ENCODE data around the gene ABCC4. TPM values are rescaled to one million over a fixed set of nuclear protein-coding genes. Genes with fewer than 3 reads are reported as not detected.

The ABCC4 gene
- total RNA-seq, 1 donor from 2014 or later = 11.7 TPM

GRCh38 chr13:95247171-95247570 is 54.1 kb downstream of the ABCC4 start:
- H3K9me3 Mint-ChIP-seq = no peaks in the 10 kb centered on the region
- peaks cover 12% of the 10 kb centered on the region for H3K4me1 Mint-ChIP-seq
- H3K4me3 Mint-ChIP-seq = no peak overlapping the region
- ChIA-PET CTCF (no interaction called here), POLR2A (no interaction called here)
- peaks cover 15% of the 10 kb centered on the region for H3K36me3 Mint-ChIP-seq (ENCODE audit: low read depth)
- no peak for TF ChIP-seq CTCF (IDR thresholded peaks at IDR 0.05)
- H3K27me3 Mint-ChIP-seq = no peaks in the 10 kb centered on the region
- DNase-seq = no peak
- ATAC-seq (ENCODE audit: low read depth) = no peak
- intact Hi-C loops (cut with micrococcal nuclease) = no loop called here
- no peak overlapping the region for H3K27ac Mint-ChIP-seq

- ChIA-PET CTCF (no interaction called here), POLR2A (no interaction called here)
- Mint-ChIP-seq H3K27ac (no peak overlapping the region), H3K36me3 (ENCODE audit: low read depth) (peaks cover 16% of the 10 kb centered on the region), H3K27me3 (no peaks in the 10 kb centered on the region), H3K9me3 (no peaks in the 10 kb centered on the region), H3K4me1 (peaks cover 7% of the 10 kb centered on the region), H3K4me3 (no peak overlapping the region)
- no peak for DNase-seq
- intact Hi-C loops (cut with micrococcal nuclease) = no loop called here
- no peak for ATAC-seq (ENCODE audit: low read depth)
- TF ChIP-seq CTCF (IDR thresholded peaks at IDR 0.05) = no peak
These were observed 54.8 kb downstream of the ABCC4 start for GRCh38 chr13:95246292-95247082.

GRCh38 chr13:95245071-95245470 is 56.2 kb downstream of the ABCC4 start:
- Mint-ChIP-seq H3K4me3 (no peak overlapping the region), H3K27ac (no peak overlapping the region), H3K36me3 (ENCODE audit: low read depth) (peaks cover 16% of the 10 kb centered on the region), H3K4me1 (peaks cover 3% of the 10 kb centered on the region), H3K9me3 (no peaks in the 10 kb centered on the region), H3K27me3 (no peaks in the 10 kb centered on the region)
- ChIA-PET CTCF (no interaction called here), POLR2A (no interaction called here)
- DNase-seq (no peak), ATAC-seq (ENCODE audit: low read depth) (no peak)
- TF ChIP-seq CTCF (IDR thresholded peaks at IDR 0.05) = no peak
- intact Hi-C loops (cut with micrococcal nuclease) = no loop called here

- CTCF ChIA-PET = interaction anchor here (1.1 kb wide), 1 partner anchor 162 kb away, joined by 4 read pairs; no protein-coding TSS in a partner anchor
- TF ChIP-seq CTCF (IDR thresholded peaks at IDR 0.05) = no peak
- no peak for ATAC-seq (ENCODE audit: low read depth)
- Mint-ChIP-seq H3K4me1 (peaks cover 15% of the 10 kb centered on the region), H3K27me3 (no peaks in the 10 kb centered on the region), H3K36me3 (ENCODE audit: low read depth) (peaks cover 16% of the 10 kb centered on the region), H3K4me3 (no peak overlapping the region), H3K9me3 (no peaks in the 10 kb centered on the region), H3K27ac (no peak overlapping the region)
- no peak for DNase-seq
- POLR2A ChIA-PET = no interaction called here
- intact Hi-C loops (cut with micrococcal nuclease) = no loop called here
These were observed 58.0 kb downstream of the ABCC4 start for GRCh38 chr13:95243207-95243606.

GRCh38 chr13:95241321-95241720 is 59.9 kb downstream of the ABCC4 start:
- no peaks in the 10 kb centered on the region for H3K27me3 Mint-ChIP-seq
- no peak overlapping the region for H3K4me3 Mint-ChIP-seq
- intact Hi-C loops (cut with micrococcal nuclease) = no loop called here
- ATAC-seq (ENCODE audit: low read depth) (no peak), DNase-seq (no peak)
- H3K9me3 Mint-ChIP-seq = no peaks in the 10 kb centered on the region
- H3K4me1 Mint-ChIP-seq = peaks cover 25% of the 10 kb centered on the region
- no peak for TF ChIP-seq CTCF (IDR thresholded peaks at IDR 0.05)
- ChIA-PET CTCF (interaction anchor here (1.7 kb wide), 1 partner anchor 163 kb away, joined by 3 read pairs; no protein-coding TSS in a partner anchor), POLR2A (no interaction called here)
- H3K36me3 Mint-ChIP-seq (ENCODE audit: low read depth) = peaks cover 9% of the 10 kb centered on the region
- no peak overlapping the region for H3K27ac Mint-ChIP-seq
